Nephron progenitor cell (in vitro differentiated cells): ENCODE measurements around the gene JARID2.

ENCODE experiments used
- DNase-seq: peaks from one replicate; pipeline ENCODE4 v3.0.0; 2021
- H3K27ac Mint-ChIP-seq: 2 replicates; pipeline ENCODE4 v1.8.0; 2021; ENCODE audit warnings: mild to moderate bottlenecking, moderate library complexity, mixed read lengths
- H3K27me3 Mint-ChIP-seq: 2 replicates; pipeline ENCODE4 v1.8.0; 2021; ENCODE audit warnings: mild to moderate bottlenecking, low read depth, mixed read lengths; ENCODE audit not compliant: poor library complexity
- H3K36me3 Mint-ChIP-seq: 2 replicates; pipeline ENCODE4 v1.8.0; 2021; ENCODE audit warnings: low read depth, mixed read lengths
- H3K4me1 Mint-ChIP-seq: 2 replicates; pipeline ENCODE4 v1.8.0; 2021; ENCODE audit warnings: mixed read lengths
- H3K4me3 Mint-ChIP-seq: 2 replicates; pipeline ENCODE4 v1.8.0; 2021; ENCODE audit warnings: mild to moderate bottlenecking, moderate library complexity, mixed read lengths
- H3K9me3 Mint-ChIP-seq: 2 replicates; pipeline ENCODE4 v1.8.0; 2021; ENCODE audit warnings: mild to moderate bottlenecking, moderate library complexity, mixed read lengths
- CTCF ChIP-seq: fragments of 200-600 bp; sonication (generic); IDR thresholded peaks from 2 replicates; pipeline ENCODE4 v1.5.0; 2021; ENCODE audit warnings: antibody characterized with exemption

The JARID2 gene

GRCh38 chr6:15423286-15423993 is 177.6 kb downstream of the JARID2 start:
- Mint-ChIP-seq H3K9me3 (peaks cover 26% of the 10 kb centered on the region), H3K27ac (peak overlapping the region; percentile 31), H3K4me1 (peaks cover 80% of the 10 kb centered on the region), H3K36me3 (peaks cover 55% of the 10 kb centered on the region), H3K4me3 (no peak overlapping the region), H3K27me3 (no peaks in the 10 kb centered on the region)
- no peak for DNase-seq
- no peak for TF ChIP-seq CTCF

- Mint-ChIP-seq H3K9me3 (peaks cover 2% of the 10 kb centered on the region), H3K36me3 (peaks cover 34% of the 10 kb centered on the region), H3K4me1 (peaks cover 97% of the 10 kb centered on the region), H3K27me3 (no peaks in the 10 kb centered on the region), H3K4me3 (no peak overlapping the region), H3K27ac (peak overlapping the region; percentile 97)
- no peak for DNase-seq
- TF ChIP-seq CTCF: no peak
These were observed 180.1 kb downstream of the JARID2 start for GRCh38 chr6:15425947-15426346.

- DNase-seq: no peak
- no peak for TF ChIP-seq CTCF
- peaks cover 31% of the 10 kb centered on the region for H3K36me3 Mint-ChIP-seq
- peak overlapping the region; percentile 97 for H3K27ac Mint-ChIP-seq
- H3K4me1 Mint-ChIP-seq: peaks cover 97% of the 10 kb centered on the region
- no peaks in the 10 kb centered on the region for H3K27me3 Mint-ChIP-seq
- no peak overlapping the region for H3K4me3 Mint-ChIP-seq
- no peaks in the 10 kb centered on the region for H3K9me3 Mint-ChIP-seq
These were observed 180.5 kb downstream of the JARID2 start for GRCh38 chr6:15426395-15426794.

- peaks cover 31% of the 10 kb centered on the region for H3K36me3 Mint-ChIP-seq
- H3K4me3 Mint-ChIP-seq: peak overlapping the region; percentile 38
- TF ChIP-seq CTCF: no peak
- DNase-seq: no peak
- H3K9me3 Mint-ChIP-seq: no peaks in the 10 kb centered on the region
- peaks cover 97% of the 10 kb centered on the region for H3K4me1 Mint-ChIP-seq
- peak overlapping the region; percentile 97 for H3K27ac Mint-ChIP-seq
- H3K27me3 Mint-ChIP-seq: no peaks in the 10 kb centered on the region
These were observed 181.0 kb downstream of the JARID2 start for GRCh38 chr6:15426901-15427300.

GRCh38 chr6:15427331-15428070 is 181.6 kb downstream of the JARID2 start:
- peaks cover 31% of the 10 kb centered on the region for H3K36me3 Mint-ChIP-seq
- H3K4me3 Mint-ChIP-seq: peak overlapping the region; percentile 38
- H3K4me1 Mint-ChIP-seq: peaks cover 97% of the 10 kb centered on the region
- H3K9me3 Mint-ChIP-seq: no peaks in the 10 kb centered on the region
- H3K27me3 Mint-ChIP-seq: no peaks in the 10 kb centered on the region
- TF ChIP-seq CTCF: no peak
- peak overlapping the region; percentile 97 for H3K27ac Mint-ChIP-seq
- peak; percentile 20 for DNase-seq
